Erythroblast (primary cell): ENCODE measurements around the gene UFC1.

ENCODE experiments used
- GATA1 ChIP-seq: IDR thresholded peaks from 2 replicates; pipeline ENCODE4 v1.6.1; 2011; ENCODE audit warnings: low read depth, mild to moderate bottlenecking, control low read depth, low read length, moderate library complexity
- POLR2A ChIP-seq: IDR thresholded peaks from 2 replicates; pipeline ENCODE4 v1.6.1; 2011; ENCODE audit warnings: mild to moderate bottlenecking, low read length

- TF ChIP-seq POLR2A (no peak), GATA1 (no peak)
Measured at GRCh38 chr1:161111117-161111516, 42.7 kb upstream of the UFC1 start.
